Inflammatory macrophage (primary cell): Measurements from ENCODE around the gene DISC1.
"Not testable (repeated sequence)": the region's sequence is repeated elsewhere in the genome, so short reads cannot be mapped to it uniquely, and the experiment has no call there.

ENCODE experiments used
- DNase-seq, 2 donors: peaks; one replicate each; pipeline ENCODE4 v3.0.0-alpha.2; 2020 to 2022

DISC1 gene

GRCh38 chr1:231705806-231706760 is 79.5 kb downstream of the DISC1 start:
- peak; percentile 36 to 51 for DNase-seq

DNA sequence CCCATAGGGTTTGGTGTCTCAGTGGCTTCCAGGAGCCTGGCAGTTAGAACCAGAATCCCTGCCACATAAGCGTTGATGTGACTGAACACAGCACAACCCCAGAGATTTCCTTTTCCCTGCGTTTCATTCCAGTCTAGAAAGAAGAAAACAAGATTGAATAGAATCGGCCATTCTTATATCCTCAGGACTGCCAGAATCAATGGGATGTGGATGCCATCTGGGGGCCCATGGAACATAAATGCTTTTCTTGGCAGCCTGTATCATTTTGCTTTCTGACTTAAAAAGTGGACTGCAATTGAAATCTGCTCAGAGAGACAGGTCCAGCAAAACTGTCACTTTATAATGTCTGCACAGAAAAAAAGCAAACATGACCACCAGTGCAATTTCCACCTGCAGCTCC is 80.3 kb downstream of the DISC1 start:
- no peak for DNase-seq

GRCh38 chr1:231707407-231707806 is 80.8 kb downstream of the DISC1 start:
- no peak for DNase-seq

DNA sequence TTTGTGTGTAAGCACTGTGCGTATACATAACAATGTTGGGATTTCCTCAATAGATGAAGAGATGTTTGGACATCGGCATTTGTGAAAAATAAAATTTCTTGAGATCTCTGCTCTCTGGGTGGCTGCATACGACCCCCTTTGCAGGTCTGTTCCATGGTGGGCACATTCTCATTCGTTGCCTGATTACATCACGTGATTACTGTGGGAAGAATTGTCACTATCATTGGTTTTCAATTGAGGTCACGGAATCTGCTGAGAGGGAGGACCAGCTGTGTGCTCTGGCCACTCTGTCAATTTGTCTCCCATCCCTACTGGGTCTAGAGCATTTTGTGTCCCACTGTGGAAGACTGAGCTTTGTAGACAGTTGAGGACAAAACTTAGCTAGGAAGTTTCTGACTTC is 81.8 kb downstream of the DISC1 start:
- no peak for DNase-seq

GRCh38 chr1:231714440-231714839 is 87.8 kb downstream of the DISC1 start:
- DNase-seq = no peak

DNA sequence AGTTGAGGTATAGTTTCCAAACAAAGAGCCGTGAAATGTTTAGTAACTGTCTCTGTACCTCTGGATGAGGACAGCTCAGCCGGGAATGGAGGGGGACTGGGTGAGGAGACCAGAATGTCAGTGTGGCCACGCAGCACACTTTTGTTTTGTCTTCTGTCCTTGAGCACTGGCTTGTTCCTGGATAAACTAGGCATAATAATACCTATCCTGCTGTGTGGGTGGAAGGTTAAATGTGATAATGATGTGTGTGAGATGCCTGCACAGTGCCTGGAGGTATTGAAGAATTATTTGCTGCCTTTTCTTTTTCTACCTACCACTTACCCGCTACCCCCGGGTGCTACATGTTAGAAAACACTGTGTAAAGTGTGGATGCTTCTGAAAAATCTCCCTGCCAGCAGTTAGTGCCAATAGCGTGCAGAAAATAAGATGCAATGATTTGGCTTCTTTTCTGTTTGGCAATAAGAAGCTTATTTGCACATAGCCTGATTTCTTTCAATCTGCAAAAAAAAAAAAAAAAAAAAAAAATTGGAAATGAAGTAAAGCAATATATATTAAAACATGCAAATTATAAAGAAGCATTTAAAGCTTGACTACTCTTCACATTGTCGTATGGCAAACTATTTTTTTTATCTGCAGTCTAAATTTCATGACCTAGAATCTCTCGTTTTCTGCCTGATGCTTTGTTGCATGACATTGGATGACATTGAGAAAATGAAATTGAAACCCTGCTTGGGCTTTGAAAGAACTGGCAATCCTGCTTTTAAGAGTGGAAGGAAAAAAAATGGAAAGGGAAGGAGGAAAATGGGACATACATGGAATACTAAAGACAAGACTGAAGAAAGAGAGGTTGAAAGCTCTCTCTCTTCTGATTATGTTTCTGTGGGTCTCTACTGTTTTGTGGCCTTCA is 89.5 kb downstream of the DISC1 start:
- no peak for DNase-seq

- no peak for DNase-seq
These were observed 90.3 kb downstream of the DISC1 start for GRCh38 chr1:231716879-231717278.

DNA sequence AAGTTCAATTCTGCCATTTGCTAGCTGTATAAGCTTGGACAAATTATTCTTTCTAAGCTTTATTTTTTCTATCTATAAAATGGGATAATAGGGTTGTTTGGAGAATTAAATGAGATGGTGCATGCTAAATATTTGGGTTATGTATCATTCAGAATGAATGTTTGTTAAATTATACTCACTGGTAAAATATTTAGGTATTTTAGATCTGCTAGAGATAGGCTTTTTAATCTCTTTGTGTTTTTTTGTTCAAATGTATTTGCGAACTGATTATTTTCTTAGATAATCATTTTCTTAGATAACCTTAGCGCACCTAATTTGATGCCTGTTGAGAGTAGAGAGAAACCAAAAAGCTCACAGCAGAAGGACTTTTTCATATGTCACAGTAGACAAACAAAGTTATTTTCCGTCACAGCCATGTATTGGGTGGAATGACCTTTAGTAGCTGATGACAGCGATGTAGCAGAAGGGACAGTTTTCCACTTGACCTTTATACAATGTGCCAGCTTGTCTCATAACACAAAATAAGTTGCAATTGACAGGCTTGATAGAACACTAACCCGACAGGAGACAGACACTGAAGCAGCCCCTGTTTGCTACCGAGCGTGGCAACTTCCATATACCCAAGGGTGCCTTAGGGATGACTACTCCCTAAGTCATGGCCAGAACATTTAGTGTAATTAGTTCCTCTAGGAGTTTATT is 93.0 kb downstream of the DISC1 start:
- DNase-seq = no peak

DNA sequence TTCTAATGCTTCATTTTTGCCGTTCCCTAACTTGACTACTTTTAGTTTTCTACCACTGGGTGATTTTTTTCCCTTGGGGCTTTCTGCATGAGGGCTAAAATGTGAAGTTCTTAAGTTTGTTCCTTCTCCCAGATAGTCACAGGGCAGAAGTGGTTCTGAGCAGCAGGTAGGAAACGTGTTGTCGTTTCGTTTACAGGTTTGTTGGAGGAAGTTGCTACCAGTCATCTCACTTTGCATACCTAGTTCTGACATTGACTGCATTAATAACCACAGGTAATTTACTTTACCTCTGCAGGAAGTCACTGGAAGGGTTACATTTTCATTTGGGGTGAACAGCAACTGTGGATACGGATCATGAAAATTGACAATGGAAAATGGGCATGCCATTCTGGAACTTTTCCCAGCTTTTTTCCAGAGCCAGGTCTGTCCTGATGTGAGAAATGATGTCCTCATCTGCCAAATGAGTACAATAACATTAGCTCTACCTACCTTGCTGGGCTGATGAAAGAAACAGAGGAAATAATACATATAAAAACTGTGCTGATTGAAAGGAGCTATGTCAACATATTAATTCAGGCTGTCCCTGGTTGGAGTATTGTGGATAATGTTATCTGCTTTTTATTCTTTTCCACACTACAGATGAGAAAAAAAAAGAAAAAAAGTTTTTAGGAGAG is 94.2 kb downstream of the DISC1 start:
- DNase-seq = no peak

GRCh38 chr1:231721436-231721835 is 94.8 kb downstream of the DISC1 start:
- no peak for DNase-seq

DNA sequence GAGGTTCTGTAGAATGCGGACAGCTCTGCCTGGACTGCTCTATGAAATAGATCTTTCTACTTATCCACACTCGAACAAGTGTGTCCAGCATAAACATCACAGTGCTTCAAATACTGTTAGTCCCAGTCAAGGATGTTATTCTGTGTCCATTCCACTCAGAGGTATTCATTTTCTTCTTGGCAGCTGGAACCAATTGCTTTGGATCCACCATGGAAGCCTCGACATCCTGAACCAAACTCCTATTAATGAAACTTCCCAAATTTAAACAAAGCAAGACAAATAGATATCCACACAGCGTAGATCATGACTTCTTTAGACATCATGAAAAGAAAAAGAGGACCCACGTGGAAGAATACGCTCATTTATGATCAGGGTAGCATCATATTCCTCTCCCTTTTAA is 95.8 kb downstream of the DISC1 start:
- DNase-seq = no peak

GRCh38 chr1:231723146-231723545 is 96.6 kb downstream of the DISC1 start:
- DNase-seq = no peak

DNA sequence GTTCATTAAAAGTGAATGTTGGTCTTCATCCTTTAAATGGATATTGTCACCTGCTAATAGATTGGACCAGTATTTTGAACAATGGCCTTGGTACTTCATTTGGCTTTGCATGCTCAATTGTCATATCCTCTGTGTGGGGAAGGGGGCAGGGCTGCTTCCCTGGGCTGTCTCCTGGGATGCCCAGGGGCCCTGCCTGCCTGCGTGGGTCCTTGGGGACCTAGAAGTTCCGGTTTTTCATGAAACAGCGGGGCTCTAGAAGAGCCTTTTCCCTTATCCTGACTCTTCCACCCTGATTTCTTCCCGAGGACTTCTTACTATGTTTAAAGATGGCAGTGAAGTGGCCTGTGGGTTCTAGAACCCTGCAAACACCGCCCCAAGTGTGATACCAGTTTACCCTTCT is 97.5 kb downstream of the DISC1 start:
- no peak for DNase-seq

DNA sequence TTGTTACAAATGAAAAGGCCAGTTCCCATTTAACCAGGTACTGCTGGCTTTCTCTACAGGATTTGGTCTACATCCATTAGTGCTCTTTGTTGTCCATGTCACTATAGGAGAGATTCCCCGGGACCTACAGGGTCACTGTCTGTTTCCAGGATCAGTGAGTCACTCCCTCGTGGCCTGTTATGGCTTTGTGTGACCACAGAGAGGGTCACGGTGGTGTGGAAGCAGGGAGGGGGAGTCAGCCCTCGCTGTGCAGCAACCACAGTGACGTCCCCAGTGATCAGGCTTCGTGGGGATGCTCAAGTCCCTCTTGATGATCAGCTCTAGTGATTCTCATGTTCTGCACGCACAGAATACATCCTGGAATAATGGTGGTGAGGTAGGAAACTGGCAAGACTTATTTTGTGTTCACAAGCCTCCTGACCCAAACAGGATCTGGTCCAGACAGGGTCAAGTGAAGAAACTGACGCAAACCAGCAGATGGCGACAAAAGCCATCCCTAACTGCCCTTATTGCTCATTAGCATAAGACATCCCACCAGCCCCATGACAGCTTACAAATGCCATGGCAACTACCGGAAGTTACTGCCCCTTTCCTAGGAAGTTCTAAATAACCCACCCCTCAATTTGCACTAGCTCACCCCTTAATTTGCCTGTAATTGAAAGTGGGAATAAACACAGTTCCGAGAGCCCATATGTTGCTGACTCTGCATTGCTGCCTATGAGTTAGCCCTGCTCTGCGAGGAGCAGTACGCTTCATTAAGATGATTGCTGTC is 98.5 kb downstream of the DISC1 start:
- peak; percentile 59 to 68 for DNase-seq

DNA sequence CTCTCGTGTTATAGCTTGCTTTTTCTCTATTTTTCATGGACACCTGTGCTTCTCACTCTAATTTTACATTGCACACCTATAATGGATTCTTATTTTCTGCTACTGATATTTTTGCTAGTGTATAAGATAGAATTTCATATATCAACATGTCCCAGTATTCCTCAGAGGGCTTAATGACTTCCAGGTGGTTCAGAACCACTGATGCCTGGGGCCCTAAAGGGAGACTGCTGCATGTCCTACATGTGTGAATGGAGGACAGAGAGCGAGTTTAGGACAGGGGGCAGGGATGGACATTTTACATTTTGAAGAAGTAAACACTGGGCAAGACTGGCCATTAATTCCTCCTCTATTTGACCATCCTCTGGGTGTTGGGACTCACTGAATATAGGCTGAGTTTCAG is 100.6 kb downstream of the DISC1 start:
- no peak for DNase-seq

DNA sequence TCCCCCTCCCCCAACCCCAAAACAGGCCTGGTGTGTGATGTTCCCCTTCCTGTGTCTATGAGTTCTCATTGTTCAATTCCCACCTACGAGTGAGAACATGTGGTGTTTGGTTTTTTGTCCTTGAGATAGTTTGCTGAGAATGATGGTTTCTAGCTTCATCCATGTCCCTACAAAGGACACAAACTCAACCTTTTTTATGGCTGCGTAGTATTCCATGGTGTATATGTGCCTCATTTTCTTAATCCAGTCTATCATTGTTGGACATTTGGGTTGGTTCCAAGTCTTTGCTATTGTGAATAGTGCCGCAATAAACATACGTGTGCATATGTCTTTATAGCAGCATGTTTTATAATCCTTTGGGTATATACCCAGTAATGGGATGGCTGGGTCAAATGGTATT is 102.4 kb downstream of the DISC1 start:
- not testable (repeated sequence) for DNase-seq

- no peak for DNase-seq
These were observed 103.0 kb downstream of the DISC1 start for GRCh38 chr1:231729544-231729943.

DNA sequence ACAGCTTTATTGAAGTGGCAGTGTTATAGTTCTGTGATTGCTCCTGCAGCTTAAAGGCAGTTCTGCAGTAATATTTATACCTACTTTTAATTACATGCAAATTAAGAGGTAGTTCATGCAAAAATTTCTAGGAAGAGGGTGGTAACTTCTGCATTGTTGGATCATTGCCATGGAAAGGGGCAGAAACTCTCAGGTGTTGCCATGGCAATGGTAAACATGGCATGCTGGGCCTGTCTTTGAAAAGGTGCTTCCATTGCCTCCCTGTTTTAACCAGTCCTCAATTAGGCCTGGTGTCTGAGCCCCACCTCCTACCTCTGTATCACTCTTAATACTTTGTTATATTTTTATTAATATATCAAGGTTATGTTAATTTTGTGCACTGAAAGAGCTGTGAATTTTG is 104.7 kb downstream of the DISC1 start:
- no peak for DNase-seq

DNA sequence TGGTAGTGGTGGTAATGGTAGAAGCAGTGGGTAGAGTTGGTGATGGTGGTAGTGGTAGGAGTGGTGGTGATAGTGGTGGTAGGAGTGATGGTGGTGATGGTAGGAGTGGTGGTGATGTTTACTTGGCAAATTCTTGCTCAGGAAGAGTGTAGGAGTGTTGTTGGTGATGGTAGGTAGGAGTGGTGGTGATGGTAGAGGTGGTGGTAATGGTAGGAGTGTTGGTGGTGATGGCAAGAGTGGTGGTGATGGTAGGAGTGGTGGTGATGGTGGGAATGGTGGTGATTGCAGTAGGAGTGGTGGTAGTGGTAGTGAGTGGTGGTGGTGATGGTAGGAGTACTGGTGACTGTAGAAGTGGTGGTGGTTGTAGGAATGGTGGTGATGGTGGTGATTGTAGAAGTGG is 106.5 kb downstream of the DISC1 start:
- DNase-seq = no peak

DNA sequence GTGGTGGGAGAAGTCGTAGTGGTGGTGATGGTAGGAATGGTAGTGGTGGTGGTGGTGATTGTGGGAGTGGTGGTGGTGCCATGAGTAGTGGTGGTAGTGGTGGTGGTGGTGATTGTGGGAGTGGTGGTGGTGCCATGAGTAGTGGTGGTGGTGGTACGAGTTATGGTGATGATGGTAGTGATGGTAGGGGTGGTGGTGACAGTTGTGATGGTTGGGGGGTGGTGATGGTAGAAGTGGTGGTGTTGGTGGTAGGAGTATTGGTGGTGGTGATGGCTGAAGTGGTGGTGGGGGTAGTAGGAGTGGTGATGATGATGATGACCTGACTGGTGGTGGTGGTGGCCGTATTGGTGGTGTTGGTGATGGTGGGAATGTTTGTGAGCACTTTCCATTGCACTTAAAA is 107.1 kb downstream of the DISC1 start:
- no peak for DNase-seq

GRCh38 chr1:231734417-231734816 is 107.8 kb downstream of the DISC1 start:
- DNase-seq = peak; percentile 32 to 34

DNA sequence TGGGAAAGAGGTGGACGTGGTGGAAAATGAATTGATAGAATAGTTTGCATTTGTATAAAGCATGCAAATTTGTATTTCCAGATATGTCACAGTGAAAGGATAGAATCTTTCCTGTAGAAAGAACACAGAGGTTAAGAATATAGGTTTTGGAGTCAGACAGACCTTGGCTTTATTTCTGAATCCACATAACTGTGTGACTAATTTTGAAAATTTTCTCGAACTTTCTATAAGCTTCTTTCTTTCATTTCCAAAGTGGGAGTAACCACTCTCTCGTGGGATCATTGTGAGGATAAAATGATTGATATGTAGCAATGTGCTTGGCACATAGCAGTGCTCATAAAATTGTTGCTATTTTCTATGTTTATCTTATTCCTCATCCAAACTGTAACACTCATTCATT is 108.8 kb downstream of the DISC1 start:
- DNase-seq = no peak
